A549 treated with Mapracorat at 1 μM for 4 hours (cell line): Measurements from ENCODE around the gene CCDC74A. TPM values are rescaled to one million over a fixed set of nuclear protein-coding genes. Genes with fewer than 3 reads are reported as not detected.

Experiments
- total RNA-seq: library from RNA; stranded (reverse); fragments of 200-300 nt; extraction: Qiagen RNA extraction; gene quantifications from 5 replicates; pipeline ENCODE4 v1.2.3, GENCODE V29; 2022

Gene CCDC74A
- 11.8 to 17.2 TPM (median 16.6 TPM) in 5 replicates for total RNA-seq

GRCh38 chr2:131527131-131528001, at the start of gene CCDC74A:
CCDC74A (plus strand) TSS chr2:131527888; CDS start chr2:131527971, 83 bp downstream.

DNA sequence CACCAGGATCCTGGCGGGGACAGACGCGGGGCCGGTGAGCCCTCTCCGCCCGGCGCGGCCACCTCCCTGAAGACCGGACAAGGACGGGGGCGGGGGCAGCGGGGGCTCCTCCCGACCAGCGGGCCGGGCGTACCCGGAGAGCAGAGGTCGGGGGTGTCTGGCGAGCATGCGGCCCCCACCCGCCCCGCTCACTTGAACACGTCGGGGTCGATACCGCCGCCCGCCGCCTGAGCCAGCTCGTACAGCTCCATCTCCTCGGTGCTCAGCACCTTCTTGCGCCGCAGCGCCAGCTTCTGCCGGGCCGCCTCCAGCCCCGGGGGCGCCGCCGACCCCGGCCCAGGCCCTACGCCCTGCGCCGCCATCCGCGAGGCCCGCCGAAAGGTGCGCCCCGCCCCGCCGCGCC, 35.7 kb upstream of the CCDC74A start, which contains the start of gene MZT2A:
TSS of gene MZT2A (minus strand) at position 383 of the 403 bp plus-strand sequence. CDS start at position 362, 21 bp downstream.

Other genes starting within 250 kb of the CCDC74A start
- not detected in 5 replicates for gene RAB6D, start 163.7 kb upstream of the CCDC74A start, total RNA-seq
- gene TUBA3D, start 51.8 kb upstream of the CCDC74A start, total RNA-seq, result 3.8 to 11.1 TPM (median 5.4 TPM) in 5 replicates
- gene MZT2A, start 35.5 kb upstream of the CCDC74A start, total RNA-seq, result 107 to 218 TPM (median 198 TPM) in 5 replicates